ENCODE measurements around the gene TENT4A.
A peak's percentile ranks its signal among the peaks of the same experiment; 100 is the strongest.
"Not testable (repeated sequence)": the region's sequence is repeated elsewhere in the genome, so short reads cannot be mapped to it uniquely, and the experiment has no call there.

The TENT4A gene

DNA sequence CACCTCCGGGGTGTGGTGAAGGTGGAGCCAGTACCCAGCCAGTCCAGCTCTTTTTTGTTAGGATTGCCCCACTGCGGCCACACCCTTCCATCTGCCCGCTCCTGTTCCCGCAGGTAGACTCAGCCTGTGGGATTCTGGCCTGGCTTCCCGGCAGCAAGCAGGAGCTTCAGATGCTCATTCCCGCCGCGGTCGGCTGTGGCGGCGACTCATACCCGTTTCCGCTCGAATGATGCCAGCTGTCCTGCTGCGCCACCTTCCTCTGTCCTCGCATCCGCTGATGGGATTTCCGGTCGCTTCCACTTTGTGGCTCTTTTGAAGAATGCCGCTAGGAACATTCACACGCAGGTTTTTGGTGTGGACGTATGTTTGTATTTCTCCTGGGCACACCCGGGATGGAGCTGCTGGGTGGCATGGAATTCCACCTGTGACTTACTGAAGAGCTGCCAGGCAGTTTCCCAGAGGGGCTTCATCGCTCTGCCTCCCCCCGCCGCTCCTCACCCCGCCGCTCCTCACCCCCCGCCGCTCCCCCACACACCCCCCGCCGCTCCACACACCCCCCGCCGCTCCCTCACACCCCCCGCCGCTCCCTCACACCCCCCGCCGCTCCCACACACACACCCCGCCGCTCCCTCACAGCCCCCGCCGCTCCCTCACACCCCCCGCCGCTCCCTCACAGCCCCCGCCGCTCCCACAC lies 60.3 kb downstream of the TENT4A start:
- ATAC-seq, result peak; percentile 47
- no peak for TF ChIP-seq TOX (CRISPR knock-in tag; IDR thresholded peaks at IDR 0.05; ENCODE audit: borderline replicate concordance)
- TF ChIP-seq ZFP30 (CRISPR knock-in tag; IDR thresholded peaks at IDR 0.05), result no peak
- no peak for TF ChIP-seq SNAI2 (CRISPR knock-in tag; IDR thresholded peaks at IDR 0.05)
- no peak for TF ChIP-seq ZNF8 (CRISPR knock-in tag; IDR thresholded peaks at IDR 0.05)
- TF ChIP-seq OSR1 (CRISPR knock-in tag; IDR thresholded peaks at IDR 0.05), result no peak
- TF ChIP-seq ZC3H10 (CRISPR knock-in tag; IDR thresholded peaks at IDR 0.05), result no peak
- TF ChIP-seq, protein P1, sequence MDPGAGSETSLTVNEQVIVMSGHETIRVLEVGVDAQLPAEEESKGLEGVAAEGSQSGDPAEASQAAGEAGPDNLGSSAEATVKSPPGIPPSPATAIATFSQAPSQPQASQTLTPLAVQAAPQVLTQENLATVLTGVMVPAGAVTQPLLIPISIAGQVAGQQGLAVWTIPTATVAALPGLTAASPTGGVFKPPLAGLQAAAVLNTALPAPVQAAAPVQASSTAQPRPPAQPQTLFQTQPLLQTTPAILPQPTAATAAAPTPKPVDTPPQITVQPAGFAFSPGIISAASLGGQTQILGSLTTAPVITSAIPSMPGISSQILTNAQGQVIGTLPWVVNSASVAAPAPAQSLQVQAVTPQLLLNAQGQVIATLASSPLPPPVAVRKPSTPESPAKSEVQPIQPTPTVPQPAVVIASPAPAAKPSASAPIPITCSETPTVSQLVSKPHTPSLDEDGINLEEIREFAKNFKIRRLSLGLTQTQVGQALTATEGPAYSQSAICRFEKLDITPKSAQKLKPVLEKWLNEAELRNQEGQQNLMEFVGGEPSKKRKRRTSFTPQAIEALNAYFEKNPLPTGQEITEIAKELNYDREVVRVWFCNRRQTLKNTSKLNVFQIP (CRISPR knock-in tag; IDR thresholded peaks at IDR 0.05; ENCODE audit: borderline replicate concordance, low read depth), result no peak
- no peak for TF ChIP-seq ZFP3 (CRISPR knock-in tag; IDR thresholded peaks at IDR 0.05)
- TF ChIP-seq, protein P2, sequence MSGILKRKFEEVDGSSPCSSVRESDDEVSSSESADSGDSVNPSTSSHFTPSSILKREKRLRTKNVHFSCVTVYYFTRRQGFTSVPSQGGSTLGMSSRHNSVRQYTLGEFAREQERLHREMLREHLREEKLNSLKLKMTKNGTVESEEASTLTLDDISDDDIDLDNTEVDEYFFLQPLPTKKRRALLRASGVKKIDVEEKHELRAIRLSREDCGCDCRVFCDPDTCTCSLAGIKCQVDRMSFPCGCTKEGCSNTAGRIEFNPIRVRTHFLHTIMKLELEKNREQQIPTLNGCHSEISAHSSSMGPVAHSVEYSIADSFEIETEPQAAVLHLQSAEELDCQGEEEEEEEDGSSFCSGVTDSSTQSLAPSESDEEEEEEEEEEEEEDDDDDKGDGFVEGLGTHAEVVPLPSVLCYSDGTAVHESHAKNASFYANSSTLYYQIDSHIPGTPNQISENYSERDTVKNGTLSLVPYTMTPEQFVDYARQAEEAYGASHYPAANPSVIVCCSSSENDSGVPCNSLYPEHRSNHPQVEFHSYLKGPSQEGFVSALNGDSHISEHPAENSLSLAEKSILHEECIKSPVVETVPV (CRISPR knock-in tag; IDR thresholded peaks at IDR 0.05), result no peak
- no peak for TF ChIP-seq ZNF565 (CRISPR knock-in tag; conservative IDR thresholded peaks at IDR 0.05; ENCODE audit: low read depth)
- TF ChIP-seq BACH2 (CRISPR knock-in tag; IDR thresholded peaks at IDR 0.05; ENCODE audit: borderline replicate concordance), result no peak
- TF ChIP-seq PPARA (CRISPR knock-in tag; IDR thresholded peaks at IDR 0.05; ENCODE audit: borderline replicate concordance), result no peak
- TF ChIP-seq GLIS3 (CRISPR knock-in tag; IDR thresholded peaks at IDR 0.05), result no peak
- TF ChIP-seq, protein P3, sequence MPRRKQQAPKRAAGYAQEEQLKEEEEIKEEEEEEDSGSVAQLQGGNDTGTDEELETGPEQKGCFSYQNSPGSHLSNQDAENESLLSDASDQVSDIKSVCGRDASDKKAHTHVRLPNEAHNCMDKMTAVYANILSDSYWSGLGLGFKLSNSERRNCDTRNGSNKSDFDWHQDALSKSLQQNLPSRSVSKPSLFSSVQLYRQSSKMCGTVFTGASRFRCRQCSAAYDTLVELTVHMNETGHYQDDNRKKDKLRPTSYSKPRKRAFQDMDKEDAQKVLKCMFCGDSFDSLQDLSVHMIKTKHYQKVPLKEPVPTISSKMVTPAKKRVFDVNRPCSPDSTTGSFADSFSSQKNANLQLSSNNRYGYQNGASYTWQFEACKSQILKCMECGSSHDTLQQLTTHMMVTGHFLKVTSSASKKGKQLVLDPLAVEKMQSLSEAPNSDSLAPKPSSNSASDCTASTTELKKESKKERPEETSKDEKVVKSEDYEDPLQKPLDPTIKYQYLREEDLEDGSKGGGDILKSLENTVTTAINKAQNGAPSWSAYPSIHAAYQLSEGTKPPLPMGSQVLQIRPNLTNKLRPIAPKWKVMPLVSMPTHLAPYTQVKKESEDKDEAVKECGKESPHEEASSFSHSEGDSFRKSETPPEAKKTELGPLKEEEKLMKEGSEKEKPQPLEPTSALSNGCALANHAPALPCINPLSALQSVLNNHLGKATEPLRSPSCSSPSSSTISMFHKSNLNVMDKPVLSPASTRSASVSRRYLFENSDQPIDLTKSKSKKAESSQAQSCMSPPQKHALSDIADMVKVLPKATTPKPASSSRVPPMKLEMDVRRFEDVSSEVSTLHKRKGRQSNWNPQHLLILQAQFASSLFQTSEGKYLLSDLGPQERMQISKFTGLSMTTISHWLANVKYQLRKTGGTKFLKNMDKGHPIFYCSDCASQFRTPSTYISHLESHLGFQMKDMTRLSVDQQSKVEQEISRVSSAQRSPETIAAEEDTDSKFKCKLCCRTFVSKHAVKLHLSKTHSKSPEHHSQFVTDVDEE (CRISPR knock-in tag; IDR thresholded peaks at IDR 0.05), result no peak
- TF ChIP-seq ISL1 (CRISPR knock-in tag; IDR thresholded peaks at IDR 0.05), result no peak

DNA sequence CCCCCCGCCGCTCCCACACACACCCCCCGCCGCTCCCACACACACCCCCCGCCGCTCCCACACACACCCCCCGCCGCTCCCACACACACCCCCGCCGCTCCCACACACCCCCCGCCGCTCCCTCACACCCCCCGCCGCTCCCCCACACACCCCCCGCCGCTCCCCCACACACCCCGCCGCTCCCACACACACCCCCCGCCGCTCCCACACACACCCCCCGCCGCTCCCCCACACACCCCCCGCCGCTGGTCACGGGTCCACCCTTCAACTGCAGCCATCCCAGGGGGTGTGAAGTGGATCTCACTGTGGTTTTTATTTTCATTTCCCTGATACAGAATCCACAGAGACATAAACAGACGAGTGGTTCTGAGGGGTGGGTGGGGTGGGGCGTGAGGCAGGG lies 61.0 kb downstream of the TENT4A start:
- not testable (repeated sequence) for ATAC-seq

DNA sequence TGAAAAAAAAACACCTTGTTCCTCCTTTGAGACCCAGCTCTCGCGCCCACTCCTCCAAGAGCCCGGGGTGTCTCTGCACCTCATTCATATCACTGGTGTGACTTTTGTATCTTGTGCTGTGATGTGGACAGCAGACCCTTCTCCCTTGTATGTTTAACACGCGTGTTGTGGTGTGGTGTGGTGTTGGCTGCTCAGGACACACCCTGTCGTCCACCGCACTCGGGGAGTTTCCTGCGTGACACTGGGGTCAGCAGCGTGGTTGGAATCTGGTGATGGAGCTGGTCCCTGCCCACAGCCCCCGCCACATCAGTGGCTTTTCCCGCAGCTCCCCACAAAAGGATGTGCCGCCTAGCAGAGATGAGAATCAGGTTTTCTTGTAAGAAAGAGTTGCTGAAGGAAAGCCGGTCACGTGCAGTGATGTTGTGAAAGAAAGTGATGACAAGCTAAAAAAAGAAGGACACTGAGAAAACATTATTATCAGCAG lies 61.5 kb downstream of the TENT4A start:
- no peak for ATAC-seq
- no peak for TF ChIP-seq TCF4 (CRISPR knock-in tag; IDR thresholded peaks at IDR 0.05; ENCODE audit: borderline replicate concordance)
- TF ChIP-seq OSR1 (CRISPR knock-in tag; IDR thresholded peaks at IDR 0.05), result no peak
- no peak for TF ChIP-seq ZNF70 (CRISPR knock-in tag; IDR thresholded peaks at IDR 0.05)
- no peak for TF ChIP-seq GLIS3 (CRISPR knock-in tag; IDR thresholded peaks at IDR 0.05)
- no peak for TF ChIP-seq ZNF8 (CRISPR knock-in tag; IDR thresholded peaks at IDR 0.05)
- TF ChIP-seq ARNTL (CRISPR knock-in tag; IDR thresholded peaks at IDR 0.05; ENCODE audit: borderline replicate concordance, low read depth), result no peak
- TF ChIP-seq, protein P3 (CRISPR knock-in tag; IDR thresholded peaks at IDR 0.05), result no peak
- no peak for TF ChIP-seq CSDC2 (CRISPR knock-in tag; IDR thresholded peaks at IDR 0.05)
- TF ChIP-seq RARB (CRISPR knock-in tag; IDR thresholded peaks at IDR 0.05), result no peak
- TF ChIP-seq, protein P2 (CRISPR knock-in tag; IDR thresholded peaks at IDR 0.05), result no peak
- TF ChIP-seq, protein P4, sequence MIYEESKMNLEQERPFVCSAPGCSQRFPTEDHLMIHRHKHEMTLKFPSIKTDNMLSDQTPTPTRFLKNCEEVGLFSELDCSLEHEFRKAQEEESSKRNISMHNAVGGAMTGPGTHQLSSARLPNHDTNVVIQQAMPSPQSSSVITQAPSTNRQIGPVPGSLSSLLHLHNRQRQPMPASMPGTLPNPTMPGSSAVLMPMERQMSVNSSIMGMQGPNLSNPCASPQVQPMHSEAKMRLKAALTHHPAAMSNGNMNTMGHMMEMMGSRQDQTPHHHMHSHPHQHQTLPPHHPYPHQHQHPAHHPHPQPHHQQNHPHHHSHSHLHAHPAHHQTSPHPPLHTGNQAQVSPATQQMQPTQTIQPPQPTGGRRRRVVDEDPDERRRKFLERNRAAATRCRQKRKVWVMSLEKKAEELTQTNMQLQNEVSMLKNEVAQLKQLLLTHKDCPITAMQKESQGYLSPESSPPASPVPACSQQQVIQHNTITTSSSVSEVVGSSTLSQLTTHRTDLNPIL (CRISPR knock-in tag; IDR thresholded peaks at IDR 0.05; ENCODE audit: low read depth), result no peak
- TF ChIP-seq, protein P5, sequence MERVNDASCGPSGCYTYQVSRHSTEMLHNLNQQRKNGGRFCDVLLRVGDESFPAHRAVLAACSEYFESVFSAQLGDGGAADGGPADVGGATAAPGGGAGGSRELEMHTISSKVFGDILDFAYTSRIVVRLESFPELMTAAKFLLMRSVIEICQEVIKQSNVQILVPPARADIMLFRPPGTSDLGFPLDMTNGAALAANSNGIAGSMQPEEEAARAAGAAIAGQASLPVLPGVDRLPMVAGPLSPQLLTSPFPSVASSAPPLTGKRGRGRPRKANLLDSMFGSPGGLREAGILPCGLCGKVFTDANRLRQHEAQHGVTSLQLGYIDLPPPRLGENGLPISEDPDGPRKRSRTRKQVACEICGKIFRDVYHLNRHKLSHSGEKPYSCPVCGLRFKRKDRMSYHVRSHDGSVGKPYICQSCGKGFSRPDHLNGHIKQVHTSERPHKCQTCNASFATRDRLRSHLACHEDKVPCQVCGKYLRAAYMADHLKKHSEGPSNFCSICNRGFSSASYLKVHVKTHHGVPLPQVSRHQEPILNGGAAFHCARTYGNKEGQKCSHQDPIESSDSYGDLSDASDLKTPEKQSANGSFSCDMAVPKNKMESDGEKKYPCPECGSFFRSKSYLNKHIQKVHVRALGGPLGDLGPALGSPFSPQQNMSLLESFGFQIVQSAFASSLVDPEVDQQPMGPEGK (CRISPR knock-in tag; IDR thresholded peaks at IDR 0.05; ENCODE audit: borderline replicate concordance), result no peak
